GM23338 (cell line): ENCODE measurements around the gene SLC40A1. TPM values are rescaled to one million over a fixed set of nuclear protein-coding genes. Genes with fewer than 3 reads are reported as not detected.

Source experiments
- ATAC-seq: fragments of 200-7000 bp; cut with Tn5 transposase; 3 replicates; pipeline ENCODE4 v1.9.1; 2020
- DNase-seq: peaks from one replicate; pipeline ENCODE4 v3.0.0-alpha.2; 2015; ENCODE audit warnings: low spot score
- H2AFZ ChIP-seq: fragments of 200-600 bp; sonication (generic); 2 replicates; pipeline ENCODE4 v1.8.0; 2016; ENCODE audit warnings: antibody characterized with exemption, mild to moderate bottlenecking, moderate library complexity
- H3F3A ChIP-seq: fragments of 200-600 bp; sonication (generic); replicated peaks from 2 replicates; pipeline ENCODE4 v1.8.0; 2017; ENCODE audit warnings: antibody characterized with exemption, mixed run types, low read depth
- H3K27ac ChIP-seq: fragments of 200-600 bp; sonication (generic); 2 replicates; pipeline ENCODE4 v1.6.1; 2016; ENCODE audit warnings: low read depth
- H3K27me3 ChIP-seq: fragments of 200-600 bp; sonication (generic); 2 replicates; pipeline ENCODE4 v1.8.0; 2016; ENCODE audit warnings: mild to moderate bottlenecking, mixed run types, moderate library complexity; ENCODE audit not compliant: insufficient read depth
- H3K36me3 ChIP-seq: fragments of 200-600 bp; sonication (generic); 2 replicates; pipeline ENCODE4 v1.8.0; 2016; ENCODE audit warnings: mild to moderate bottlenecking; ENCODE audit not compliant: insufficient read depth
- H3K4me1 ChIP-seq: fragments of 200-600 bp; sonication (generic); 2 replicates; pipeline ENCODE4 v1.8.0; 2016; ENCODE audit warnings: mild to moderate bottlenecking, moderate library complexity; ENCODE audit not compliant: insufficient read depth
- H3K4me2 ChIP-seq: fragments of 200-600 bp; sonication (generic); 2 replicates; pipeline ENCODE4 v1.7.1; 2017; ENCODE audit warnings: mixed run types
- H3K4me3 ChIP-seq: fragments of 200-600 bp; sonication (generic); 2 replicates; pipeline ENCODE4 v1.6.1; 2016; ENCODE audit warnings: mixed run types
- H3K79me2 ChIP-seq: fragments of 200-600 bp; sonication (generic); replicated peaks from 2 replicates; pipeline ENCODE4 v1.8.0; 2017; ENCODE audit warnings: mild to moderate bottlenecking; ENCODE audit not compliant: insufficient read depth
- H3K9me2 ChIP-seq: fragments of 200-600 bp; sonication (generic); 2 replicates; pipeline ENCODE4 v1.8.0; 2017; ENCODE audit not compliant: insufficient read depth
- H4K20me1 ChIP-seq: fragments of 200-600 bp; sonication (generic); replicated peaks from 2 replicates; pipeline ENCODE4 v1.8.0; 2017; ENCODE audit warnings: mild to moderate bottlenecking; ENCODE audit not compliant: insufficient read depth
- H3K27ac Mint-ChIP-seq: 2 replicates; pipeline ENCODE4 v1.8.0; 2020; ENCODE audit warnings: inconsistent platforms, mild to moderate bottlenecking, moderate library complexity, mixed read lengths
- H3K27me3 Mint-ChIP-seq: 3 replicates; pipeline ENCODE4 v1.8.0; 2022; ENCODE audit warnings: low read depth, mild to moderate bottlenecking, moderate library complexity, mixed read lengths, inconsistent platforms; ENCODE audit not compliant: insufficient read depth, poor library complexity
- H3K36me3 Mint-ChIP-seq: 3 replicates; pipeline ENCODE4 v1.8.0; 2021; ENCODE audit warnings: low read depth, mild to moderate bottlenecking, inconsistent platforms, moderate library complexity, mixed read lengths
- H3K4me1 Mint-ChIP-seq: 3 replicates; pipeline ENCODE4 v1.8.0; 2020; ENCODE audit warnings: mild to moderate bottlenecking, inconsistent platforms, mixed read lengths
- H3K4me3 Mint-ChIP-seq: 3 replicates; pipeline ENCODE4 v1.8.0; 2021; ENCODE audit warnings: moderate library complexity, mild to moderate bottlenecking, inconsistent platforms, mixed read lengths
- H3K9me3 Mint-ChIP-seq: 3 replicates; pipeline ENCODE4 v1.8.0; 2020; ENCODE audit warnings: moderate library complexity, mild to moderate bottlenecking, inconsistent platforms, mixed read lengths
- CREB1 ChIP-seq: fragments of 250-450 bp; sonication (Bioruptor Pico); IDR thresholded peaks from 2 replicates; pipeline ENCODE4 v1.5.0; 2020; ENCODE audit warnings: low read depth, mild to moderate bottlenecking, moderate library complexity
- EZH2 ChIP-seq: fragments of 200-600 bp; sonication (generic); IDR thresholded peaks from one replicate; pipeline ENCODE4 v1.8.0; 2017; ENCODE audit warnings: antibody characterized with exemption, mild to moderate bottlenecking, low read depth; ENCODE audit not compliant: unreplicated experiment
- NANOG ChIP-seq: IDR thresholded peaks from 2 replicates; pipeline ENCODE4 v1.6.1; 2016; ENCODE audit warnings: antibody characterized with exemption, borderline replicate concordance
- POLR2AphosphoS5 ChIP-seq: IDR thresholded peaks from 2 replicates; pipeline ENCODE4 v1.6.1; 2016; ENCODE audit warnings: antibody characterized with exemption, low read depth
- ZNF114 ChIP-seq: fragments of 250-450 bp; sonication (Bioruptor Pico); IDR thresholded peaks from 2 replicates; pipeline ENCODE4 v1.5.0; 2020; ENCODE audit warnings: mild to moderate bottlenecking, moderate library complexity
- polyA plus RNA-seq: library from polyadenylated mRNA; unstranded; fragments of >200 nt; fragmentation: Nextera tagmentation; extraction: Ambion mirVana; gene quantifications from 2 replicates; pipeline ENCODE4 v1.2.1, GENCODE V29; 2016
- total RNA-seq: library from RNA; depleted of rRNA; stranded (reverse); fragments of >200 nt; shearing (Covaris generic); gene quantifications from 2 replicates; pipeline ENCODE4 v1.2.3, GENCODE V29; 2014
- TF ChIP-seq, protein P1 (sequence below), 2 experiments: fragments of 200-600 bp in 1 of 2; sonication (generic) in 1 of 2; conservative IDR thresholded peaks; 2 replicates each; pipeline versions ENCODE4 v1.5.1 to v1.6.1; 2016 to 2017; ENCODE audit warnings: antibody characterized with exemption in 2 of 2, low read depth in 2 of 2, mild to moderate bottlenecking in 2 of 2, moderate library complexity in 1 of 2
- TF ChIP-seq, protein P2 (sequence below): IDR thresholded peaks from one replicate; pipeline ENCODE4 v1.6.1; 2018; ENCODE audit warnings: antibody characterized with exemption; ENCODE audit not compliant: unreplicated experiment
- TF ChIP-seq, protein P3 (sequence below): fragments of 250-450 bp; sonication (Bioruptor Pico); IDR thresholded peaks from 2 replicates; pipeline ENCODE4 v1.5.0; 2020; ENCODE audit warnings: mild to moderate bottlenecking, moderate library complexity
- TF ChIP-seq, protein P4 (sequence below): IDR thresholded peaks from 2 replicates; pipeline ENCODE4 v1.6.1; 2016; ENCODE audit warnings: antibody characterized with exemption

Gene SLC40A1
- total and polyA plus RNA-seq, 2 experiments from 2014 or later: 0.08 TPM; not detected in 1

DNA sequence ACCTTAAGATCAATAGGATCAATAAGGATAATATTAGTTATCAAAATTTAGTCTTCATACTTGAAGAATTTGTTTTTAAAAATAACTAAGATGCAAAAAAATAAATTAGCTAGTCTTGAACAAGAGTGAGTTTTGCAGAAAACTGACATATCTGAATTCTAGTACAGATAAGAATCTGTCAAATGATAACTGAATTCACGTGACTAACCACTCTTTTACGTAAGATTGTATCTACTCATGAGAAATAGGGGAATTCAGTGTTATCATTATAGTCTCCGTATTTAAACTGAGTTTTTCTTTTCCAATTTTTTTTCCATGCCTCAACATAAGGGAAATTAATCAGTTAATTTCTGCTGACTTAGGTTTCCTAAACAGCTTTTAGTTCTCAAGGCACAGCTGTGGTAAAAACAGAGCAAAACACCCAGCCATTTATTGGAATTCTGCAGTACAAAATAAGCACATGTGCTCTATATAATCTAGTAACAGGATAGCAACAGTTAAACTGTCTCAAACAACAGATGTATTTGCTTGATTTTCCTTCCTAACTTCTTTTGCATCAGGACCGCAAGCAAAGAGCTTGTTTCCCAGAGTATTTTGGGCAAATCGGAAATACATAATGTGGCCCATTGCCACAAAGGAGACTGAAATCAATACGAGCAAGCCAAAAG, 19.1 kb downstream of the SLC40A1 start:
- Histone ChIP-seq H2AFZ (no peak overlapping the region), H3K9me2 (no peaks in the 10 kb centered on the region), H3K4me1 (no peaks in the 10 kb centered on the region; the same call in 1 of the 2 replicates), H3K27me3 (no peaks in the 10 kb centered on the region), H3F3A (no peaks in the 10 kb centered on the region), H3K27ac (no peak overlapping the region), H3K4me2 (no peak overlapping the region), H4K20me1 (no peaks in the 10 kb centered on the region), H3K79me2 (no peaks in the 10 kb centered on the region), H3K4me3 (no peak overlapping the region), H3K36me3 (no peaks in the 10 kb centered on the region)
- no peaks in the 10 kb centered on the region for H3K27me3 Mint-ChIP-seq
- TF ChIP-seq CREB1: no peak
- H3K9me3 Mint-ChIP-seq: no peaks in the 10 kb centered on the region
- H3K4me1 Mint-ChIP-seq: peaks cover 4% of the 10 kb centered on the region; the same call in 1 of the 3 replicates
- ATAC-seq (no peak), DNase-seq (no peak)
- H3K4me3 Mint-ChIP-seq: no peak overlapping the region
- H3K36me3 Mint-ChIP-seq: no peaks in the 10 kb centered on the region
- no peak overlapping the region for H3K27ac Mint-ChIP-seq

DNA sequence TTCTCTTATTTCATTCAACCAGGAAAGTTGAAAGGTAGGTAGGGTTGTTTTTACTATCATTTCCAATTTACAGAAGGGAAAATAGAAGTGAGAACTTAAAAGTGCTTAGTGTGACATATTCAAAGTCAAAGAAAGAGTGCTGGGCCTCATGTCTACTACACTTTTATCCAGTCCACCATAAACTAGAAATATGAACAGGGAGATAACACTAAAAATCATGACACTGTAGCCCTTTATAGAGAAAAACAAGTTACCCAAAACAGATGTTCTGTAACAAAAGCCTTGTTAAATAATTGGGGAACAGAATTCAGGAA, 20.4 kb downstream of the SLC40A1 start:
- H3K9me2 ChIP-seq: no peaks in the 10 kb centered on the region
- Mint-ChIP-seq H3K9me3 (no peaks in the 10 kb centered on the region), H3K36me3 (no peaks in the 10 kb centered on the region), H3K27me3 (no peaks in the 10 kb centered on the region), H3K4me1 (peaks cover 13% of the 10 kb centered on the region; the same call in 2 of the 3 replicates), H3K4me3 (no peak overlapping the region), H3K27ac (no peak overlapping the region)
- H3K36me3 ChIP-seq: no peaks in the 10 kb centered on the region
- no peaks in the 10 kb centered on the region for H3F3A ChIP-seq
- H4K20me1 ChIP-seq: no peaks in the 10 kb centered on the region
- no peak overlapping the region for H2AFZ ChIP-seq
- DNase-seq: no peak
- no peak overlapping the region for H3K4me3 ChIP-seq
- no peak overlapping the region for H3K27ac ChIP-seq
- H3K27me3 ChIP-seq: no peaks in the 10 kb centered on the region
- no peak for ATAC-seq
- peaks cover 11% of the 10 kb centered on the region; the same call in 1 of the 2 replicates for H3K4me1 ChIP-seq
- no peaks in the 10 kb centered on the region for H3K79me2 ChIP-seq
- H3K4me2 ChIP-seq: no peak overlapping the region
- TF ChIP-seq, protein P1, sequence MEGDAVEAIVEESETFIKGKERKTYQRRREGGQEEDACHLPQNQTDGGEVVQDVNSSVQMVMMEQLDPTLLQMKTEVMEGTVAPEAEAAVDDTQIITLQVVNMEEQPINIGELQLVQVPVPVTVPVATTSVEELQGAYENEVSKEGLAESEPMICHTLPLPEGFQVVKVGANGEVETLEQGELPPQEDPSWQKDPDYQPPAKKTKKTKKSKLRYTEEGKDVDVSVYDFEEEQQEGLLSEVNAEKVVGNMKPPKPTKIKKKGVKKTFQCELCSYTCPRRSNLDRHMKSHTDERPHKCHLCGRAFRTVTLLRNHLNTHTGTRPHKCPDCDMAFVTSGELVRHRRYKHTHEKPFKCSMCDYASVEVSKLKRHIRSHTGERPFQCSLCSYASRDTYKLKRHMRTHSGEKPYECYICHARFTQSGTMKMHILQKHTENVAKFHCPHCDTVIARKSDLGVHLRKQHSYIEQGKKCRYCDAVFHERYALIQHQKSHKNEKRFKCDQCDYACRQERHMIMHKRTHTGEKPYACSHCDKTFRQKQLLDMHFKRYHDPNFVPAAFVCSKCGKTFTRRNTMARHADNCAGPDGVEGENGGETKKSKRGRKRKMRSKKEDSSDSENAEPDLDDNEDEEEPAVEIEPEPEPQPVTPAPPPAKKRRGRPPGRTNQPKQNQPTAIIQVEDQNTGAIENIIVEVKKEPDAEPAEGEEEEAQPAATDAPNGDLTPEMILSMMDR (conservative IDR thresholded peaks at IDR 0.05; ENCODE audit: low read depth in 2 of 2): no peak
- TF ChIP-seq EZH2 (no peak), CREB1 (no peak), NANOG (no peak), POLR2AphosphoS5 (no peak), ZNF114 (no peak)
- TF ChIP-seq, protein P2, sequence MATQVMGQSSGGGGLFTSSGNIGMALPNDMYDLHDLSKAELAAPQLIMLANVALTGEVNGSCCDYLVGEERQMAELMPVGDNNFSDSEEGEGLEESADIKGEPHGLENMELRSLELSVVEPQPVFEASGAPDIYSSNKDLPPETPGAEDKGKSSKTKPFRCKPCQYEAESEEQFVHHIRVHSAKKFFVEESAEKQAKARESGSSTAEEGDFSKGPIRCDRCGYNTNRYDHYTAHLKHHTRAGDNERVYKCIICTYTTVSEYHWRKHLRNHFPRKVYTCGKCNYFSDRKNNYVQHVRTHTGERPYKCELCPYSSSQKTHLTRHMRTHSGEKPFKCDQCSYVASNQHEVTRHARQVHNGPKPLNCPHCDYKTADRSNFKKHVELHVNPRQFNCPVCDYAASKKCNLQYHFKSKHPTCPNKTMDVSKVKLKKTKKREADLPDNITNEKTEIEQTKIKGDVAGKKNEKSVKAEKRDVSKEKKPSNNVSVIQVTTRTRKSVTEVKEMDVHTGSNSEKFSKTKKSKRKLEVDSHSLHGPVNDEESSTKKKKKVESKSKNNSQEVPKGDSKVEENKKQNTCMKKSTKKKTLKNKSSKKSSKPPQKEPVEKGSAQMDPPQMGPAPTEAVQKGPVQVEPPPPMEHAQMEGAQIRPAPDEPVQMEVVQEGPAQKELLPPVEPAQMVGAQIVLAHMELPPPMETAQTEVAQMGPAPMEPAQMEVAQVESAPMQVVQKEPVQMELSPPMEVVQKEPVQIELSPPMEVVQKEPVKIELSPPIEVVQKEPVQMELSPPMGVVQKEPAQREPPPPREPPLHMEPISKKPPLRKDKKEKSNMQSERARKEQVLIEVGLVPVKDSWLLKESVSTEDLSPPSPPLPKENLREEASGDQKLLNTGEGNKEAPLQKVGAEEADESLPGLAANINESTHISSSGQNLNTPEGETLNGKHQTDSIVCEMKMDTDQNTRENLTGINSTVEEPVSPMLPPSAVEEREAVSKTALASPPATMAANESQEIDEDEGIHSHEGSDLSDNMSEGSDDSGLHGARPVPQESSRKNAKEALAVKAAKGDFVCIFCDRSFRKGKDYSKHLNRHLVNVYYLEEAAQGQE: no peak
- TF ChIP-seq, protein P3, sequence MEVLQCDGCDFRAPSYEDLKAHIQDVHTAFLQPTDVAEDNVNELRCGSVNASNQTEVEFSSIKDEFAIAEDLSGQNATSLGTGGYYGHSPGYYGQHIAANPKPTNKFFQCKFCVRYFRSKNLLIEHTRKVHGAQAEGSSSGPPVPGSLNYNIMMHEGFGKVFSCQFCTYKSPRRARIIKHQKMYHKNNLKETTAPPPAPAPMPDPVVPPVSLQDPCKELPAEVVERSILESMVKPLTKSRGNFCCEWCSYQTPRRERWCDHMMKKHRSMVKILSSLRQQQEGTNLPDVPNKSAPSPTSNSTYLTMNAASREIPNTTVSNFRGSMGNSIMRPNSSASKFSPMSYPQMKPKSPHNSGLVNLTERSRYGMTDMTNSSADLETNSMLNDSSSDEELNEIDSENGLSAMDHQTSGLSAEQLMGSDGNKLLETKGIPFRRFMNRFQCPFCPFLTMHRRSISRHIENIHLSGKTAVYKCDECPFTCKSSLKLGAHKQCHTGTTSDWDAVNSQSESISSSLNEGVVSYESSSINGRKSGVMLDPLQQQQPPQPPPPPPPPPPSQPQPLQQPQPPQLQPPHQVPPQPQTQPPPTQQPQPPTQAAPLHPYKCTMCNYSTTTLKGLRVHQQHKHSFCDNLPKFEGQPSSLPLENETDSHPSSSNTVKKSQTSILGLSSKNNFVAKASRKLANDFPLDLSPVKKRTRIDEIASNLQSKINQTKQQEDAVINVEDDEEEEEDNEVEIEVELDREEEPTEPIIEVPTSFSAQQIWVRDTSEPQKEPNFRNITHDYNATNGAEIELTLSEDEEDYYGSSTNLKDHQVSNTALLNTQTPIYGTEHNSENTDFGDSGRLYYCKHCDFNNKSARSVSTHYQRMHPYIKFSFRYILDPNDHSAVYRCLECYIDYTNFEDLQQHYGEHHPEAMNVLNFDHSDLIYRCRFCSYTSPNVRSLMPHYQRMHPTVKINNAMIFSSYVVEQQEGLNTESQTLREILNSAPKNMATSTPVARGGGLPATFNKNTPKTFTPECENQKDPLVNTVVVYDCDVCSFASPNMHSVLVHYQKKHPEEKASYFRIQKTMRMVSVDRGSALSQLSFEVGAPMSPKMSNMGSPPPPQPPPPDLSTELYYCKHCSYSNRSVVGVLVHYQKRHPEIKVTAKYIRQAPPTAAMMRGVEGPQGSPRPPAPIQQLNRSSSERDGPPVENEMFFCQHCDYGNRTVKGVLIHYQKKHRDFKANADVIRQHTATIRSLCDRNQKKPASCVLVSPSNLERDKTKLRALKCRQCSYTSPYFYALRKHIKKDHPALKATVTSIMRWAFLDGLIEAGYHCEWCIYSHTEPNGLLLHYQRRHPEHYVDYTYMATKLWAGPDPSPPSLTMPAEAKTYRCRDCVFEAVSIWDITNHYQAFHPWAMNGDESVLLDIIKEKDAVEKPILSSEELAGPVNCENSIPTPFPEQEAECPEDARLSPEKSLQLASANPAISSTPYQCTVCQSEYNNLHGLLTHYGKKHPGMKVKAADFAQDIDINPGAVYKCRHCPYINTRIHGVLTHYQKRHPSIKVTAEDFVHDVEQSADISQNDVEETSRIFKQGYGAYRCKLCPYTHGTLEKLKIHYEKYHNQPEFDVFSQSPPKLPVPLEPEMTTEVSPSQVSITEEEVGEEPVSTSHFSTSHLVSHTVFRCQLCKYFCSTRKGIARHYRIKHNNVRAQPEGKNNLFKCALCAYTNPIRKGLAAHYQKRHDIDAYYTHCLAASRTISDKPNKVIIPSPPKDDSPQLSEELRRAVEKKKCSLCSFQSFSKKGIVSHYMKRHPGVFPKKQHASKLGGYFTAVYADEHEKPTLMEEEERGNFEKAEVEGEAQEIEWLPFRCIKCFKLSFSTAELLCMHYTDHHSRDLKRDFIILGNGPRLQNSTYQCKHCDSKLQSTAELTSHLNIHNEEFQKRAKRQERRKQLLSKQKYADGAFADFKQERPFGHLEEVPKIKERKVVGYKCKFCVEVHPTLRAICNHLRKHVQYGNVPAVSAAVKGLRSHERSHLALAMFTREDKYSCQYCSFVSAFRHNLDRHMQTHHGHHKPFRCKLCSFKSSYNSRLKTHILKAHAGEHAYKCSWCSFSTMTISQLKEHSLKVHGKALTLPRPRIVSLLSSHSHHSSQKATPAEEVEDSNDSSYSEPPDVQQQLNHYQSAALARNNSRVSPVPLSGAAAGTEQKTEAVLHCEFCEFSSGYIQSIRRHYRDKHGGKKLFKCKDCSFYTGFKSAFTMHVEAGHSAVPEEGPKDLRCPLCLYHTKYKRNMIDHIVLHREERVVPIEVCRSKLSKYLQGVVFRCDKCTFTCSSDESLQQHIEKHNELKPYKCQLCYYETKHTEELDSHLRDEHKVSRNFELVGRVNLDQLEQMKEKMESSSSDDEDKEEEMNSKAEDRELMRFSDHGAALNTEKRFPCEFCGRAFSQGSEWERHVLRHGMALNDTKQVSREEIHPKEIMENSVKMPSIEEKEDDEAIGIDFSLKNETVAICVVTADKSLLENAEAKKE (CRISPR knock-in tag): no peak
- TF ChIP-seq, protein P4, sequence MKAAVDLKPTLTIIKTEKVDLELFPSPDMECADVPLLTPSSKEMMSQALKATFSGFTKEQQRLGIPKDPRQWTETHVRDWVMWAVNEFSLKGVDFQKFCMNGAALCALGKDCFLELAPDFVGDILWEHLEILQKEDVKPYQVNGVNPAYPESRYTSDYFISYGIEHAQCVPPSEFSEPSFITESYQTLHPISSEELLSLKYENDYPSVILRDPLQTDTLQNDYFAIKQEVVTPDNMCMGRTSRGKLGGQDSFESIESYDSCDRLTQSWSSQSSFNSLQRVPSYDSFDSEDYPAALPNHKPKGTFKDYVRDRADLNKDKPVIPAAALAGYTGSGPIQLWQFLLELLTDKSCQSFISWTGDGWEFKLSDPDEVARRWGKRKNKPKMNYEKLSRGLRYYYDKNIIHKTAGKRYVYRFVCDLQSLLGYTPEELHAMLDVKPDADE: no peak
